Ishikawa (cell line): ENCODE data around the gene SSR2.

Source experiments
- CEBPB ChIP-seq: IDR thresholded peaks from 2 replicates; pipeline ENCODE4 v1.6.1; 2012
- CREB1 ChIP-seq: IDR thresholded peaks from 2 replicates; pipeline ENCODE4 v1.6.1; 2012; ENCODE audit warnings: low read depth
- EGR1 ChIP-seq: IDR thresholded peaks from 2 replicates; pipeline ENCODE4 v1.6.1; 2012
- EP300 ChIP-seq: IDR thresholded peaks from 2 replicates; pipeline ENCODE4 v1.6.1; 2012; ENCODE audit warnings: borderline replicate concordance
- MAX ChIP-seq: IDR thresholded peaks from 2 replicates; pipeline ENCODE4 v1.6.1; 2012
- RAD21 ChIP-seq: IDR thresholded peaks from 2 replicates; pipeline ENCODE4 v1.6.1; 2012; ENCODE audit warnings: low read depth
- REST ChIP-seq: IDR thresholded peaks from 2 replicates; pipeline ENCODE4 v1.6.1; 2012; ENCODE audit warnings: low read depth, mild to moderate bottlenecking
- TAF1 ChIP-seq: IDR thresholded peaks from 2 replicates; pipeline ENCODE4 v1.6.1; 2012; ENCODE audit warnings: low read depth, mild to moderate bottlenecking
- TCF12 ChIP-seq: IDR thresholded peaks from 2 replicates; pipeline ENCODE4 v1.6.1; 2012; ENCODE audit warnings: low read depth
- TEAD4 ChIP-seq: IDR thresholded peaks from 2 replicates; pipeline ENCODE4 v1.6.1; 2012
- YY1 ChIP-seq: IDR thresholded peaks from 2 replicates; pipeline ENCODE4 v1.6.1; 2012; ENCODE audit warnings: low read depth
- TF ChIP-seq, protein P1 (sequence below): IDR thresholded peaks from 2 replicates; pipeline ENCODE4 v1.6.1; 2012

GRCh38 chr1:156062189-156062588 lies 41.4 kb upstream of the SSR2 start:
- no peak for TF ChIP-seq RAD21
- TF ChIP-seq REST, result no peak
- no peak for TF ChIP-seq TEAD4
- TF ChIP-seq EGR1, result no peak
- no peak for TF ChIP-seq EP300
- TF ChIP-seq, protein P1, sequence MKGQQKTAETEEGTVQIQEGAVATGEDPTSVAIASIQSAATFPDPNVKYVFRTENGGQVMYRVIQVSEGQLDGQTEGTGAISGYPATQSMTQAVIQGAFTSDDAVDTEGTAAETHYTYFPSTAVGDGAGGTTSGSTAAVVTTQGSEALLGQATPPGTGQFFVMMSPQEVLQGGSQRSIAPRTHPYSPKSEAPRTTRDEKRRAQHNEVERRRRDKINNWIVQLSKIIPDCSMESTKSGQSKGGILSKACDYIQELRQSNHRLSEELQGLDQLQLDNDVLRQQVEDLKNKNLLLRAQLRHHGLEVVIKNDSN, result no peak
- no peak for TF ChIP-seq CREB1
- no peak for TF ChIP-seq TAF1
- no peak for TF ChIP-seq MAX
- no peak for TF ChIP-seq CEBPB
- TF ChIP-seq TCF12, result no peak
- TF ChIP-seq YY1, result no peak
